NB4 (cell line): Measurements from ENCODE around the gene WDR20.
"Not testable (repeated sequence)": the region's sequence is repeated elsewhere in the genome, so short reads cannot be mapped to it uniquely, and the experiment has no call there.

ENCODE experiments used
- DNase-seq: peaks from one replicate; pipeline ENCODE4 v3.0.0; 2010; ENCODE audit warnings: low read depth
- H3K4me3 ChIP-seq: one replicate; pipeline ENCODE4 v1.5.1; 2011; ENCODE audit warnings: mild to moderate bottlenecking, low read depth, low read length, moderate library complexity
- CTCF ChIP-seq: IDR thresholded peaks from one replicate; pipeline ENCODE4 v1.5.1; 2012; ENCODE audit warnings: low read depth, low read length
- MAX ChIP-seq: IDR thresholded peaks from 2 replicates; pipeline ENCODE4 v1.6.1; 2011; ENCODE audit warnings: low read depth, low read length
- MYC ChIP-seq: IDR thresholded peaks from 2 replicates; pipeline ENCODE4 v1.6.1; 2011; ENCODE audit warnings: low read depth, low read length
- POLR2A ChIP-seq: IDR thresholded peaks from 2 replicates; pipeline ENCODE4 v1.6.1; 2011; ENCODE audit warnings: mild to moderate bottlenecking; ENCODE audit not compliant: insufficient read length; ENCODE audit errors: extremely low read depth

The WDR20 gene

GRCh38 chr14:102170061-102170460 is 30.4 kb downstream of the WDR20 start:
- no peak for TF ChIP-seq MAX
- TF ChIP-seq POLR2A = no peak
- no peak for TF ChIP-seq MYC
- TF ChIP-seq CTCF = no peak
- no peak for DNase-seq
- no peak overlapping the region for H3K4me3 ChIP-seq

- H3K4me3 ChIP-seq = no peak overlapping the region
- no peak for DNase-seq
- no peak for TF ChIP-seq MAX
- no peak for TF ChIP-seq MYC
- no peak for TF ChIP-seq CTCF
- TF ChIP-seq POLR2A = no peak
Measured at GRCh38 chr14:102171173-102172020, 31.7 kb downstream of the WDR20 start.

- DNase-seq, H3K4me3 ChIP-seq: not testable (repeated sequence)
Measured at GRCh38 chr14:102172021-102172272, 32.2 kb downstream of the WDR20 start.

- not testable (repeated sequence) for H3K4me3 ChIP-seq, DNase-seq
Measured at GRCh38 chr14:102172721-102173120, 33.0 kb downstream of the WDR20 start.

GRCh38 chr14:102177161-102177560 is 37.5 kb downstream of the WDR20 start:
- no peak overlapping the region for H3K4me3 ChIP-seq
- TF ChIP-seq MYC (no peak), MAX (no peak), CTCF (no peak), POLR2A (no peak)
- no peak for DNase-seq

GRCh38 chr14:102178806-102179205 is 39.1 kb downstream of the WDR20 start:
- no peak for DNase-seq
- TF ChIP-seq MAX (no peak), MYC (no peak), CTCF (no peak), POLR2A (no peak)

More at GRCh38 chr14:102178806-102179205, 39.1 kb downstream of the WDR20 start:
- H3K4me3 ChIP-seq = no peak overlapping the region
